Prostate gland (tissue), 2 donors: ENCODE data around the gene GPATCH8.

ENCODE experiments used
- POLR2AphosphoS5 ChIP-seq: sonication (generic); formaldehyde crosslinking; IDR thresholded peaks from one replicate; pipeline ENCODE4 v1.6.1; 2017; ENCODE audit warnings: antibody characterized with exemption
- TF ChIP-seq, protein P1 (sequence below), 4 experiments: fragments of 200-600 bp in 2 of 4; fragments of 450-650 bp in 2 of 4; sonication (generic) in 2 of 4; IDR thresholded peaks; 1 replicate in 3 of 4; 2 replicates in 1 of 4; pipeline ENCODE4 v1.5.1; 2016 to 2019; ENCODE audit warnings: antibody characterized with exemption in 4 of 4, mild to moderate bottlenecking in 2 of 4, moderate library complexity in 2 of 4

DNA sequence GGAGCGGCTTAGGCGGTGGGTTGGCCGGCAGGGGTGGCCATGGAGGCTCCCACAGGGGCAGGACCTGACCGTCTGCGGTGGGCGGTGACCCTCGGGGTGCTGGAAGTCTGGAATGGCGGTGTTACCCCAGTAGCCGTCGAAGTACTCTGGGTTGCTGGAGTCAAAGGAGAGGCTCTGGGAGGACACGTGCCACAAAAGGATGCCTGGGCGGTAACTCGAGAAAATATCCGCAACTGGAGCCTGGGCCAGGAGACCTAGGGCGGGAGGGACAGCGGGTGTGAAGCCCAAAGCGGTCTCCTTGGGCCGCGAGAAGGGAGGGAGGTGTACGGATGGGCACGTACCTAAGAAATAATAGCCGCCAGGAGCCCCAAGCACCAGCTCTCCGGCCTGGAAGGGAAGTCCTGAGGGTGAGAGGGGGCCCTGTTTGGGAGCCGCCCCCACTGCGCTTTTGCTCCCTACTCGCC is 118.4 kb downstream of the GPATCH8 start:
- TF ChIP-seq, protein P1, sequence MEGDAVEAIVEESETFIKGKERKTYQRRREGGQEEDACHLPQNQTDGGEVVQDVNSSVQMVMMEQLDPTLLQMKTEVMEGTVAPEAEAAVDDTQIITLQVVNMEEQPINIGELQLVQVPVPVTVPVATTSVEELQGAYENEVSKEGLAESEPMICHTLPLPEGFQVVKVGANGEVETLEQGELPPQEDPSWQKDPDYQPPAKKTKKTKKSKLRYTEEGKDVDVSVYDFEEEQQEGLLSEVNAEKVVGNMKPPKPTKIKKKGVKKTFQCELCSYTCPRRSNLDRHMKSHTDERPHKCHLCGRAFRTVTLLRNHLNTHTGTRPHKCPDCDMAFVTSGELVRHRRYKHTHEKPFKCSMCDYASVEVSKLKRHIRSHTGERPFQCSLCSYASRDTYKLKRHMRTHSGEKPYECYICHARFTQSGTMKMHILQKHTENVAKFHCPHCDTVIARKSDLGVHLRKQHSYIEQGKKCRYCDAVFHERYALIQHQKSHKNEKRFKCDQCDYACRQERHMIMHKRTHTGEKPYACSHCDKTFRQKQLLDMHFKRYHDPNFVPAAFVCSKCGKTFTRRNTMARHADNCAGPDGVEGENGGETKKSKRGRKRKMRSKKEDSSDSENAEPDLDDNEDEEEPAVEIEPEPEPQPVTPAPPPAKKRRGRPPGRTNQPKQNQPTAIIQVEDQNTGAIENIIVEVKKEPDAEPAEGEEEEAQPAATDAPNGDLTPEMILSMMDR (IDR thresholded peaks at IDR 0.05): no peak
- TF ChIP-seq POLR2AphosphoS5: no peak
